Neuronal stem cell (in vitro differentiated cells): ENCODE results near the gene RASGEF1C.
A peak's percentile ranks its signal among the peaks of the same experiment; 100 is the strongest.
"Not testable (repeated sequence)": the region's sequence is repeated elsewhere in the genome, so short reads cannot be mapped to it uniquely, and the experiment has no call there.

ENCODE experiments used
- DNase-seq: peaks from one replicate; pipeline ENCODE4 v3.0.0-alpha.2; 2013; ENCODE audit warnings: low spot score
- H2AFZ ChIP-seq: one replicate; pipeline ENCODE4 v1.6.1; 2013; ENCODE audit warnings: mild to moderate bottlenecking, low read length, inconsistent platforms
- H2AK5ac ChIP-seq: 2 replicates; pipeline ENCODE4 v1.6.1; 2013; ENCODE audit warnings: low read depth, mild to moderate bottlenecking, inconsistent platforms, low read length, moderate library complexity, mixed read lengths
- H2BK120ac ChIP-seq: 2 replicates; pipeline ENCODE4 v1.6.1; 2013; ENCODE audit warnings: low read depth, mild to moderate bottlenecking, inconsistent platforms, low read length, moderate library complexity, mixed read lengths
- H2BK12ac ChIP-seq: one replicate; pipeline ENCODE4 v1.6.1; 2013; ENCODE audit warnings: low read length, inconsistent platforms
- H2BK15ac ChIP-seq: 2 replicates; pipeline ENCODE4 v1.6.1; 2013; ENCODE audit warnings: mild to moderate bottlenecking, low read length, inconsistent platforms, mixed read lengths
- H2BK5ac ChIP-seq: one replicate; pipeline ENCODE4 v1.6.1; 2013; ENCODE audit warnings: inconsistent platforms, mild to moderate bottlenecking, low read length, moderate library complexity
- H3K14ac ChIP-seq: one replicate; pipeline ENCODE4 v1.6.1; 2013; ENCODE audit warnings: low read length, inconsistent platforms
- H3K18ac ChIP-seq: 2 replicates; pipeline ENCODE4 v1.6.1; 2013; ENCODE audit warnings: low read length, inconsistent platforms
- H3K23ac ChIP-seq: 2 replicates; pipeline ENCODE4 v1.6.1; 2013; ENCODE audit warnings: low read depth, mild to moderate bottlenecking, mixed read lengths, low read length, inconsistent platforms; ENCODE audit not compliant: poor library complexity
- H3K27ac ChIP-seq: replicated peaks from 3 replicates; pipeline ENCODE4 v1.5.1; 2013; ENCODE audit warnings: low read length, inconsistent platforms
- H3K27me3 ChIP-seq, 3 experiments: 2 replicates each; pipeline ENCODE4 v1.6.1; 2013; ENCODE audit warnings: low read length in 3 of 3, mild to moderate bottlenecking in 2 of 3, inconsistent platforms in 1 of 3, low read depth in 1 of 3, mixed read lengths in 1 of 3, moderate library complexity in 1 of 3; ENCODE audit not compliant: control insufficient read depth in 3 of 3, insufficient read depth in 3 of 3
- H3K36me3 ChIP-seq, 2 donors: replicated peaks in 1 of 2; 2 replicates each; pipeline ENCODE4 v1.6.1; 2013; ENCODE audit warnings: low read length in 2 of 2; ENCODE audit not compliant: control insufficient read depth in 2 of 2, insufficient read depth in 2 of 2
- H3K4ac ChIP-seq: 2 replicates; pipeline ENCODE4 v1.6.1; 2013; ENCODE audit warnings: inconsistent platforms, mild to moderate bottlenecking, low read length, moderate library complexity
- H3K4me1 ChIP-seq, 2 donors: 1 replicate in 1 of 2; 2 replicates in 1 of 2; pipeline ENCODE4 v1.6.1; 2013; ENCODE audit warnings: low read length in 2 of 2, low read depth in 1 of 2; ENCODE audit not compliant: control insufficient read depth in 2 of 2, insufficient read depth in 1 of 2
- H3K4me2 ChIP-seq: one replicate; pipeline ENCODE4 v1.6.1; 2013; ENCODE audit warnings: mild to moderate bottlenecking, low read length, inconsistent platforms; ENCODE audit not compliant: insufficient read depth, poor library complexity, severe bottlenecking
- H3K4me3 ChIP-seq, 2 donors: 2 replicates each; pipeline ENCODE4 v1.5.1; 2013; ENCODE audit warnings: low read length in 2 of 2, mild to moderate bottlenecking in 2 of 2, inconsistent platforms in 1 of 2, moderate library complexity in 1 of 2
- H3K79me1 ChIP-seq: one replicate; pipeline ENCODE4 v1.6.1; 2013; ENCODE audit warnings: low read depth, mild to moderate bottlenecking, inconsistent platforms, low read length, moderate library complexity
- H3K9ac ChIP-seq: one replicate; pipeline ENCODE4 v1.6.1; 2013; ENCODE audit warnings: mild to moderate bottlenecking, low read depth, low read length, inconsistent platforms; ENCODE audit not compliant: poor library complexity
- H3K9me3 ChIP-seq, 2 donors: replicated peaks in 1 of 2; 2 replicates each; pipeline versions ENCODE3 to v1.6.1; 2013; ENCODE audit warnings: low read length in 2 of 2, mild to moderate bottlenecking in 2 of 2, inconsistent platforms in 1 of 2, low read depth in 1 of 2, mixed read lengths in 1 of 2, moderate library complexity in 1 of 2; ENCODE audit not compliant: control insufficient read depth in 2 of 2, insufficient read depth in 1 of 2
- H4K8ac ChIP-seq: one replicate; pipeline ENCODE4 v1.6.1; 2013; ENCODE audit warnings: low read depth, mild to moderate bottlenecking, inconsistent platforms, low read length, moderate library complexity
- H4K91ac ChIP-seq: one replicate; pipeline ENCODE4 v1.6.1; 2013; ENCODE audit warnings: low read length, low read depth, mild to moderate bottlenecking, inconsistent platforms; ENCODE audit not compliant: poor library complexity
- WGBS, 2 donors: extraction: QIAGEN DNeasy Blood & Tissue Kit; methylation state at CpG; one replicate each; pipeline ENCODE4 v1.1.7; 2013; ENCODE audit warnings: missing lambda C conversion rate in 2 of 2, mixed read lengths in 1 of 2; ENCODE audit not compliant: insufficient read length in 2 of 2, insufficient replicate concordance in 1 of 2; ENCODE audit errors: extremely low coverage in 2 of 2; 5-methylcytosine and 5-hydroxymethylcytosine counted together

The RASGEF1C gene

DNA sequence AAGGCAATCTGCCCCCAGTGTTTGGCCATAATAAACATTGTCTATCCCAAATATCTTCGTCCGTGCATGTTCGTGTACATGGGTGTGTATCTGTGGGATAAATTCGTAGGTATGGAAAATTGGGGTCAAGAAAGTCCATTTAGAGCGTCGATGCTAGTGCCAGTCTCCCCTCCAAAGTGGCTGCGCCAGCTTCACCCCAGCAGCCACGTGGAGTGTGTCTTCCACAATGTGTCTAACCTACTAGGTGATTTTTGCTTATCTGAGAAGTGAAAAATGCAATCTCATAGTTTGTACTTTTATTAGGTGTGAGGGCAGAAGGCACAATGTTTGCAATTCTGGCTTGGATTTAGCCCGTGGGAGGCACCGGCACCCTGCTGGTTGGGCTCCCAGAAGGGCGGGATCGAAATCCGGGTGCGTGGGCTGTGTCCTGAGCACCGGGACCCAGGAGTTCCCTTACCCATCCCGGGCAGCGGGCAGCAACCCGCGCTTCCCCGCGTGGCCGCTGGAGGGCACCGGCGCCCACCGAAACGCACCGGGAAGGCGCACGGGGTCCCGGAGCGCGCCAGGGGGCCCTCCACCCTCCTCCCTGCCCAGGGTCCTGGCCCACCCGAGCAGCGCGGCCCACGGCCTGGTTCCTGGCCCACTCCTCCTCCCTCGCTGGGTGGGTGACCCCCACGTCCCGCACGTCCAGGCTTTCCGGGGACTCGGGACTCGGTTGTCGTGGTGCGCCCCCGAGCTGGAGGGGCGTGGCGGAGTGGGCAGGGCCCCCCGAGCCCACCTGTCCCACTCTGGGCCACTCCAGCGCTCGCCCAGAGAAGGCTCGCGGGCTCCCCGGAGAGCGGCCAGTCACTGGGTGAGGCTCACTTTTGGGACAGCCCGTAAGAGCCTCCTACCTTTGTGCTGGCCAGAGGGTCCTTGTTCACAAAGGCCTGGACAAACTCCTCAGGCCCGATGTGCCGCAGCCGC, 82.0 kb downstream of the RASGEF1C start:
- H3K9ac ChIP-seq = no peak overlapping the region
- peaks cover 0 to 29% (median 0%) of the 10 kb centered on the region in 3 experiments for H3K27me3 ChIP-seq
- no peak overlapping the region for H2BK12ac ChIP-seq
- no peak overlapping the region for H2BK120ac ChIP-seq
- peak overlapping the region; percentile 26 for H3K23ac ChIP-seq
- no peak for DNase-seq
- H2BK15ac ChIP-seq = peak overlapping the region; percentile 62
- no peak overlapping the region for H3K4me2 ChIP-seq
- H3K18ac ChIP-seq = peak overlapping the region; percentile 70
- peak overlapping the region in 1 of 2 donors; percentile 44 for H3K4me3 ChIP-seq
- no peaks in the 10 kb centered on the region for H3K79me1 ChIP-seq
- peak overlapping the region; percentile 40 for H2AFZ ChIP-seq
- no peak overlapping the region for H4K8ac ChIP-seq
- H3K27ac ChIP-seq = no peak overlapping the region
- no peaks in the 10 kb centered on the region for H3K9me3 ChIP-seq
- H3K4me1 ChIP-seq = no peaks in the 10 kb centered on the region
- no peaks in the 10 kb centered on the region for H3K36me3 ChIP-seq
- no peak overlapping the region for H3K14ac ChIP-seq
- H3K4ac ChIP-seq = no peak overlapping the region
- no peak overlapping the region for H2BK5ac ChIP-seq
- no CpG with 5 or more reads among the region's 59 CpGs for WGBS, 2 donors
- H4K91ac ChIP-seq = no peak overlapping the region
- peak overlapping the region; percentile 27 for H2AK5ac ChIP-seq

DNA sequence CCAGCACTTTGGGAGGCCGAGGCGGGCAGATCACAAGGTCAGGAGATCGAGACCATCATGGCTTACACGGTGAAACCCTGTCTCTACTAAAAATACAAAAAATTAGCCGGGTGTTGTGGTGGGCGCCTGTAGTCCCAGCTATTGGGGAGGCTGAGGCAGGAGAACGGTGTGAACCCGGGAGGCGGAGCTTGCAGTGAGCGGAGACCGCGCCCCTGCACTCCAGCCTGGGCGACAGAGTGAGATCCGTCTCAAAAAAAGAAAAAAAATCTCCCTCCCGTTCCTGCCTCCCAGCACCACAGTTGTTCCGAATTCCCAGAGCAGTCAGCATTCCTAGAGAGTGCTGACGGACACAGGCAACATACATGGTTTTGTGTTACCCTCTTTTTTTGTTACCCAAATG, 82.9 kb downstream of the RASGEF1C start:
- not testable (repeated sequence) for H3K9ac ChIP-seq, H3K4ac ChIP-seq, H3K36me3 ChIP-seq, H3K9me3 ChIP-seq, H3K4me1 ChIP-seq, H2BK12ac ChIP-seq, H3K23ac ChIP-seq, H4K91ac ChIP-seq, H2BK15ac ChIP-seq, H2AFZ ChIP-seq, DNase-seq, H2BK120ac ChIP-seq, H2BK5ac ChIP-seq, H4K8ac ChIP-seq, H3K27ac ChIP-seq, H2AK5ac ChIP-seq, H3K18ac ChIP-seq, H3K14ac ChIP-seq, H3K79me1 ChIP-seq, H3K4me2 ChIP-seq, H3K4me3 ChIP-seq
- WGBS, 2 donors = no CpG with 5 or more reads among the region's 17 CpGs
- peaks cover 0 to 21% (median 0%) of the 10 kb centered on the region in 3 experiments for H3K27me3 ChIP-seq

DNA sequence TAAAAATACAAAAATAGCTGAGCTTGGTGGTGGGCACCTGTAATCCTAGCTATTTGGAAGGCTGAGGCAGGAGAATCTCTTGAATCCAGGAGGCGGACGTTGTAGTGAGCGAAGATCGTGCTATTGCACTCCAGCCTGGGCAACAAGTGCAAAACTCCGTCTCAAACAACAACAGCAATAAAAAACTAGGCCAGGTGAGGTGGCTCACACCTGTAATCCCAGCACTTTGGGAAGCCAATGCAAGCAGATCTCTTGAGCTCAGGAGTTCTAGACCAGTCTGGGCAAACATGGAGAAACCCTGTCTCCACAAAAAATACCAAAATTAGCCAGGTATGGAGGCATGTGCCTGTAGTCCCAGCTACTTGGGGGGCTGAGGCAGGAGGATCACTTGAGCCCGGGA, 84.3 kb downstream of the RASGEF1C start:
- H3K4me2 ChIP-seq, H3K9ac ChIP-seq, H3K4me3 ChIP-seq, H2BK12ac ChIP-seq, H2BK5ac ChIP-seq, H3K27ac ChIP-seq, H3K4ac ChIP-seq, H2BK15ac ChIP-seq, H2AFZ ChIP-seq, H4K8ac ChIP-seq, DNase-seq, H3K9me3 ChIP-seq, H4K91ac ChIP-seq, H3K27me3 ChIP-seq, H3K36me3 ChIP-seq, H3K23ac ChIP-seq, H3K14ac ChIP-seq, H3K79me1 ChIP-seq, H2BK120ac ChIP-seq, H3K4me1 ChIP-seq, H2AK5ac ChIP-seq, H3K18ac ChIP-seq: not testable (repeated sequence)
- WGBS, 2 donors = no CpG with 5 or more reads among the region's 6 CpGs

DNA sequence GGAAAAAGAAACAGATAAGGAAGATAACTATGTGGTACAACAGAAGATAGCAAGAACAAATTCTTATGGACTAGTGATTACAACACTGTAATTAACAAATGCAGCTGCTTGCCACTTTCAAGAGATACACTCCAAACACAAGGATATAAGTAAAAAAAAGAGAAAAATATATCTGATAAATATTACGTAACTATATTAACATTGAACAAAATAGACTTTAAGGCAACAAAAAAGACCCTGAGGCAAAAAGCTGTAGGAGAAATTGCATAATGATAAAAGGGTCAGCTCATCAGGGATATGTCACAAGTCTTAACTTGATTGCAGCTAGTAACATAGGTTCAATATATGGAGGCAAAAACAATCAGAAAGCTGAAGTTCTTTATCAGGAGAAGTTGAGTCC, 86.1 kb downstream of the RASGEF1C start:
- Histone ChIP-seq H3K9me3 (no peaks in the 10 kb centered on the region), H3K4ac (no peak overlapping the region), H3K36me3 (no peaks in the 10 kb centered on the region), H3K79me1 (no peaks in the 10 kb centered on the region), H2AK5ac (no peak overlapping the region), H2BK120ac (no peak overlapping the region), H2BK12ac (no peak overlapping the region), H3K27ac (no peak overlapping the region), H3K4me3 (no peak overlapping the region), H3K23ac (no peak overlapping the region), H2BK5ac (no peak overlapping the region), H2BK15ac (no peak overlapping the region), H3K4me2 (no peak overlapping the region), H3K27me3 (no peaks in the 10 kb centered on the region), H3K4me1 (no peaks in the 10 kb centered on the region), H2AFZ (no peak overlapping the region), H3K9ac (no peak overlapping the region), H3K18ac (no peak overlapping the region), H3K14ac (no peak overlapping the region), H4K91ac (no peak overlapping the region), H4K8ac (no peak overlapping the region)
- no peak for DNase-seq
- WGBS, 2 donors = no CpG with 5 or more reads among the region's 1 CpG
